B cell (primary cell): ENCODE measurements around the gene JPT2. TPM values are rescaled to one million over a fixed set of nuclear protein-coding genes. Genes with fewer than 3 reads are reported as not detected.

Experiments used
- polyA plus RNA-seq: library from polyadenylated mRNA; depleted of rRNA; stranded (reverse); fragments of >200 nt; gene quantifications from 2 replicates; pipeline ENCODE4 v1.2.3, GENCODE V29; 2012
- small RNA-seq: library from RNA; depleted of rRNA; stranded (forward); fragments of <200 nt; gene quantifications from one replicate; pipeline ENCODE3, GENCODE V24; 2012; ENCODE audit warnings: low replicate concordance, low read depth; ENCODE audit not compliant: insufficient read length
- total RNA-seq, 2 donors: library from RNA; stranded (reverse); fragments of 120-200 nt in 1 of 2; gene quantifications; 1 replicate in 1 of 2; 2 replicates in 1 of 2; pipeline versions ENCODE4 v1.2.3 to v1.2.4, GENCODE V29; 2013 to 2022

Gene JPT2
- total and polyA plus RNA-seq, 2 donors (not counting 1 experiment from before 2014, with no cell fraction given) = 10.7 to 45.7 TPM

Small RNA genes within 50 kb of the gene (small RNA-seq; reads per million reads assigned to genes)
- not detected for gene MIR3177

Other genes starting within 250 kb of the JPT2 start
- gene PERCC1, start 247.2 kb upstream of the JPT2 start, total RNA-seq = 0.34 and 0.64 TPM in 2 replicates
- 0.46 and 0.84 TPM in 2 replicates for gene PERCC1, start 247.2 kb upstream of the JPT2 start, polyA plus RNA-seq
- gene CCDC154, start 233.7 kb upstream of the JPT2 start, total RNA-seq = 12.4 and 16.6 TPM in 2 replicates
- 14.6 and 22.9 TPM in 2 replicates for gene CCDC154, start 233.7 kb upstream of the JPT2 start, polyA plus RNA-seq
- gene CLCN7, start 203.3 kb upstream of the JPT2 start, total RNA-seq = 274 and 286 TPM in 2 replicates
- 215 and 280 TPM in 2 replicates for gene CLCN7, start 203.3 kb upstream of the JPT2 start, polyA plus RNA-seq
- gene PTX4, start 189.3 kb upstream of the JPT2 start, total RNA-seq = 0.22 TPM in 1 of 2 replicates, not detected in the other
- 0.27 and 0.33 TPM in 2 replicates for gene PTX4, start 189.3 kb upstream of the JPT2 start, polyA plus RNA-seq
- gene TELO2, start 184.9 kb upstream of the JPT2 start, total RNA-seq = 81.9 and 88.4 TPM in 2 replicates
- gene TELO2, start 184.9 kb upstream of the JPT2 start, polyA plus RNA-seq = 136 and 158 TPM in 2 replicates
- gene TMEM204, start 144.6 kb upstream of the JPT2 start, total RNA-seq = 0.27 and 0.58 TPM in 2 replicates
- gene TMEM204, start 144.6 kb upstream of the JPT2 start, polyA plus RNA-seq = 2.3 and 2.7 TPM in 2 replicates
- gene IFT140, start 66.2 kb upstream of the JPT2 start, total RNA-seq = 12.5 and 15.0 TPM in 2 replicates
- 4.2 and 5.4 TPM in 2 replicates for gene IFT140, start 66.2 kb upstream of the JPT2 start, polyA plus RNA-seq
- 26.6 and 33.9 TPM in 2 replicates for gene CRAMP1, start 65.9 kb upstream of the JPT2 start, total RNA-seq
- gene CRAMP1, start 65.9 kb upstream of the JPT2 start, polyA plus RNA-seq = 21.0 and 29.1 TPM in 2 replicates
- gene MAPK8IP3, start 27.9 kb downstream of the JPT2 start, total RNA-seq = 340 and 348 TPM in 2 replicates
- 249 and 320 TPM in 2 replicates for gene MAPK8IP3, start 27.9 kb downstream of the JPT2 start, polyA plus RNA-seq
- 57.3 and 63.2 TPM in 2 replicates for gene NME3, start 93.3 kb downstream of the JPT2 start, total RNA-seq
- gene NME3, start 93.3 kb downstream of the JPT2 start, polyA plus RNA-seq = 99.0 and 150 TPM in 2 replicates
- 42.5 and 43.9 TPM in 2 replicates for gene EME2, start 94.5 kb downstream of the JPT2 start, total RNA-seq
- gene EME2, start 94.5 kb downstream of the JPT2 start, polyA plus RNA-seq = 34.6 and 44.1 TPM in 2 replicates
- gene MRPS34, start 94.9 kb downstream of the JPT2 start, total RNA-seq = 44.6 and 54.5 TPM in 2 replicates
- gene MRPS34, start 94.9 kb downstream of the JPT2 start, polyA plus RNA-seq = 34.4 and 55.2 TPM in 2 replicates
- 91.2 and 95.5 TPM in 2 replicates for gene SPSB3, start 104.3 kb downstream of the JPT2 start, total RNA-seq
- gene SPSB3, start 104.3 kb downstream of the JPT2 start, polyA plus RNA-seq = 255 and 264 TPM in 2 replicates
- 50.2 and 52.6 TPM in 2 replicates for gene NUBP2, start 104.7 kb downstream of the JPT2 start, total RNA-seq
- gene NUBP2, start 104.7 kb downstream of the JPT2 start, polyA plus RNA-seq = 49.3 and 71.7 TPM in 2 replicates
- 0.22 TPM in 1 of 2 replicates, not detected in the other for gene IGFALS, start 115.4 kb downstream of the JPT2 start, total RNA-seq
- 0.49 and 0.63 TPM in 2 replicates for gene IGFALS, start 115.4 kb downstream of the JPT2 start, polyA plus RNA-seq
- 49.7 and 50.6 TPM in 2 replicates for gene HAGH, start 148.5 kb downstream of the JPT2 start, total RNA-seq
- gene HAGH, start 148.5 kb downstream of the JPT2 start, polyA plus RNA-seq = 48.9 and 74.2 TPM in 2 replicates
- 11.0 and 13.3 TPM in 2 replicates for gene FAHD1, start 148.9 kb downstream of the JPT2 start, total RNA-seq
- gene FAHD1, start 148.9 kb downstream of the JPT2 start, polyA plus RNA-seq = 7.2 and 14.5 TPM in 2 replicates
- gene MEIOB, start 193.9 kb downstream of the JPT2 start, total RNA-seq = not detected in 2 replicates
- gene MEIOB, start 193.9 kb downstream of the JPT2 start, polyA plus RNA-seq = not detected in 2 replicates
- not detected in 2 replicates for gene HS3ST6, start 240.1 kb downstream of the JPT2 start, total RNA-seq
- gene HS3ST6, start 240.1 kb downstream of the JPT2 start, polyA plus RNA-seq = not detected in 2 replicates